ENCODE measurements around the gene CLIP4. TPM values are rescaled to one million over a fixed set of nuclear protein-coding genes. Genes with fewer than 3 reads are reported as not detected.

CLIP4 gene
- total and polyA plus RNA-seq, 10 of the 15 experiments (the other 5 are each of a cell fraction or from before 2014, with no cell fraction given): 5.5 to 34.9 (median 16.8) TPM

- no peaks in the 10 kb centered on the region for H3K9me3 ChIP-seq (replicated peaks; ENCODE audit: control insufficient read depth, insufficient read depth, low read length)
- intact Hi-C loops (cut with micrococcal nuclease; ENCODE audit: unreplicated experiment) (no loop called here), in situ Hi-C loops (cut with MboI) (no loop called here)
- H3K36me3 ChIP-seq (ENCODE audit: control insufficient read depth in 2 of 2, insufficient read depth in 2 of 2, low read length in 1 of 2): no peaks in the 10 kb centered on the region
- no peak overlapping the region for H3K4me3 ChIP-seq
- no peak for DNase-seq (ENCODE audit: low read depth, low spot score)
- no peak overlapping the region for H2AFZ ChIP-seq (ENCODE audit: control insufficient read depth, low read depth, low read length)
- RAD21 ChIA-PET (ENCODE audit: unreplicated experiment): no interaction called here
- no peaks in the 10 kb centered on the region for H3K4me1 ChIP-seq (ENCODE audit: control insufficient read depth, insufficient read depth, low read length)
- H4K20me1 ChIP-seq (ENCODE audit: control insufficient read depth, insufficient read depth): no peaks in the 10 kb centered on the region
- no peaks in the 10 kb centered on the region for H3K79me2 ChIP-seq (ENCODE audit: control insufficient read depth, insufficient read depth, low read length)
- CTCF ChIA-PET: no interaction called here
- no peak overlapping the region for H3K27ac ChIP-seq (ENCODE audit: control insufficient read depth, insufficient read depth)
- H3K27me3 ChIP-seq (replicated peaks in 1 of 2; ENCODE audit: control insufficient read depth in 2 of 2, insufficient read depth in 2 of 2, low read length in 1 of 2): no peaks in the 10 kb centered on the region
- TF ChIP-seq NBN (IDR thresholded peaks at IDR 0.05): no peak
- TF ChIP-seq POLR2A (IDR thresholded peaks at IDR 0.05; ENCODE audit: low read depth, low read length): no peak
- no peak for ATAC-seq
- FAIRE-seq: no peak
- BruUV-seq (replicated peaks): no TSS peak
- WGBS (ENCODE audit: insufficient coverage, insufficient replicate concordance, low lambda C conversion rate, missing lambda C conversion rate): 23% methylated on average over 4 of the region's 4 CpGs
- H3K9ac ChIP-seq (ENCODE audit: control insufficient read depth, insufficient read depth, low read length): no peak overlapping the region
- SMC1A ChIA-PET (ENCODE audit: uncharacterized antibody, unreplicated experiment): no interaction called here
- POLR2A ChIA-PET: no interaction called here
- no peak overlapping the region for H3K4me2 ChIP-seq (ENCODE audit: control insufficient read depth, insufficient read depth)
Observed at GRCh38 chr2:29218550-29219125, 103.4 kb downstream of the CLIP4 start.

- H4K20me1 ChIP-seq (ENCODE audit: control insufficient read depth, insufficient read depth): no peaks in the 10 kb centered on the region
- no peak for ATAC-seq
- 45% methylated on average over 4 of the region's 4 CpGs for WGBS (ENCODE audit: insufficient coverage, insufficient replicate concordance, low lambda C conversion rate, missing lambda C conversion rate)
- H3K79me2 ChIP-seq (ENCODE audit: control insufficient read depth, insufficient read depth, low read length): no peaks in the 10 kb centered on the region
- H3K27ac ChIP-seq (ENCODE audit: control insufficient read depth, insufficient read depth): no peak overlapping the region
- in situ Hi-C loops (cut with MboI) (no loop called here), intact Hi-C loops (cut with micrococcal nuclease; ENCODE audit: unreplicated experiment) (no loop called here)
- H3K36me3 ChIP-seq (ENCODE audit: control insufficient read depth in 2 of 2, insufficient read depth in 2 of 2, low read length in 1 of 2): no peaks in the 10 kb centered on the region
- no peak for FAIRE-seq
- no peak overlapping the region for H3K9ac ChIP-seq (ENCODE audit: control insufficient read depth, insufficient read depth, low read length)
- no peak overlapping the region for H3K4me3 ChIP-seq
- H3K4me1 ChIP-seq (ENCODE audit: control insufficient read depth, insufficient read depth, low read length): no peaks in the 10 kb centered on the region
- RAD21 ChIA-PET (ENCODE audit: unreplicated experiment): no interaction called here
- CTCF ChIA-PET: no interaction called here
- no peak overlapping the region for H3K4me2 ChIP-seq (ENCODE audit: control insufficient read depth, insufficient read depth)
- H3K27me3 ChIP-seq (replicated peaks in 1 of 2; ENCODE audit: control insufficient read depth in 2 of 2, insufficient read depth in 2 of 2, low read length in 1 of 2): no peaks in the 10 kb centered on the region
- POLR2A ChIA-PET: no interaction called here
- no peak for DNase-seq (ENCODE audit: low read depth, low spot score)
- H3K9me3 ChIP-seq (replicated peaks; ENCODE audit: control insufficient read depth, insufficient read depth, low read length): no peaks in the 10 kb centered on the region
- BruUV-seq (replicated peaks): no TSS peak
- SMC1A ChIA-PET (ENCODE audit: uncharacterized antibody, unreplicated experiment): no interaction called here
- no peak overlapping the region for H2AFZ ChIP-seq (ENCODE audit: control insufficient read depth, low read depth, low read length)
- TF ChIP-seq FOS (IDR thresholded peaks at IDR 0.05; ENCODE audit: borderline replicate concordance, extremely low read depth, insufficient read length) (no peak), TCF7 (IDR thresholded peaks at IDR 0.05; ENCODE audit: borderline replicate concordance) (no peak), CEBPB (IDR thresholded peaks at IDR 0.05; ENCODE audit: borderline replicate concordance in 1 of 2, low read depth in 2 of 2, low read length in 2 of 2) (no peak), CUX1 (IDR thresholded peaks at IDR 0.05; ENCODE audit: insufficient replicate concordance, low read depth, low read length) (no peak), ZBTB11 (CRISPR knock-in tag; IDR thresholded peaks at IDR 0.05) (no peak), ATF3 (IDR thresholded peaks at IDR 0.05; ENCODE audit: borderline replicate concordance, extremely low read depth, low read depth, low read length) (no peak), FOXK2 (IDR thresholded peaks at IDR 0.05) (no peak)
Observed at GRCh38 chr2:29219374-29219773, 104.2 kb downstream of the CLIP4 start.

Measured in GM12878 (cell line).